Lower leg skin (tissue), 3 donors: ENCODE measurements around the gene SQSTM1.

Source experiments
- POLR2A ChIP-seq, 2 donors: fragments of 450-650 bp; IDR thresholded peaks; one replicate each; pipeline ENCODE4 v1.6.1; 2016 to 2017; ENCODE audit warnings: antibody characterized with exemption in 2 of 2, mild to moderate bottlenecking in 1 of 2, moderate library complexity in 1 of 2
- TF ChIP-seq, protein P1 (sequence below), 3 donors: fragments of 450-650 bp; IDR thresholded peaks; one replicate each; pipeline ENCODE4 v1.5.1; 2016; ENCODE audit warnings: antibody characterized with exemption in 3 of 3, mild to moderate bottlenecking in 3 of 3, moderate library complexity in 2 of 3

DNA sequence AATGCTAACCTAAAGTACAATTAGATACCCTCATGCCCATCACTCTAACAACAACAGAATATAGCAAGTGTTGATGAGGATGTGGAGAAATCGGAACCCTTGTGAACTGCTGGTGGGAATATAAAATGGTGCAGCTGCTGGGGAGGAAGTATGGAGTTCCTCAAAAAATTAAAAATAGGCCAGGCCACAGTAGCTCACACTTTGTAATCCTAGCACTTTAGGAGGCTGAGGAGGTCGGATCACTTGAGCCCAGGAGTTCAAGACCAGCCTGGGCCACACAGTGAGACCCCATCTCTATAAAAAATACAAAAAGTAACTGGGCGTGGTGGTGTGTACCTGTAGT, 55.9 kb downstream of the SQSTM1 start:
- TF ChIP-seq POLR2A (IDR thresholded peaks at IDR 0.05), result no peak
- TF ChIP-seq, protein P1, sequence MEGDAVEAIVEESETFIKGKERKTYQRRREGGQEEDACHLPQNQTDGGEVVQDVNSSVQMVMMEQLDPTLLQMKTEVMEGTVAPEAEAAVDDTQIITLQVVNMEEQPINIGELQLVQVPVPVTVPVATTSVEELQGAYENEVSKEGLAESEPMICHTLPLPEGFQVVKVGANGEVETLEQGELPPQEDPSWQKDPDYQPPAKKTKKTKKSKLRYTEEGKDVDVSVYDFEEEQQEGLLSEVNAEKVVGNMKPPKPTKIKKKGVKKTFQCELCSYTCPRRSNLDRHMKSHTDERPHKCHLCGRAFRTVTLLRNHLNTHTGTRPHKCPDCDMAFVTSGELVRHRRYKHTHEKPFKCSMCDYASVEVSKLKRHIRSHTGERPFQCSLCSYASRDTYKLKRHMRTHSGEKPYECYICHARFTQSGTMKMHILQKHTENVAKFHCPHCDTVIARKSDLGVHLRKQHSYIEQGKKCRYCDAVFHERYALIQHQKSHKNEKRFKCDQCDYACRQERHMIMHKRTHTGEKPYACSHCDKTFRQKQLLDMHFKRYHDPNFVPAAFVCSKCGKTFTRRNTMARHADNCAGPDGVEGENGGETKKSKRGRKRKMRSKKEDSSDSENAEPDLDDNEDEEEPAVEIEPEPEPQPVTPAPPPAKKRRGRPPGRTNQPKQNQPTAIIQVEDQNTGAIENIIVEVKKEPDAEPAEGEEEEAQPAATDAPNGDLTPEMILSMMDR (IDR thresholded peaks at IDR 0.05), result no peak
